GM12878 (cell line): ENCODE data around the gene SEZ6L2. TPM values are rescaled to one million over a fixed set of nuclear protein-coding genes. Genes with fewer than 3 reads are reported as not detected.

ENCODE experiments used
- CHD1 ChIP-seq: IDR thresholded peaks from 2 replicates; pipeline ENCODE4 v1.6.1; 2012; ENCODE audit warnings: low read depth, low read length, improper control_type of control experiment
- CHD2 ChIP-seq: IDR thresholded peaks from 2 replicates; pipeline ENCODE4 v1.6.1; 2011; ENCODE audit warnings: low read depth, low read length, improper control_type of control experiment, borderline replicate concordance
- IKZF1 ChIP-seq: fragments of 450-650 bp; conservative IDR thresholded peaks from 2 replicates; pipeline ENCODE4 v1.6.1; 2017; ENCODE audit warnings: antibody characterized with exemption, mild to moderate bottlenecking
- NFIC ChIP-seq: IDR thresholded peaks from 2 replicates; pipeline ENCODE4 v1.6.1; 2012; ENCODE audit warnings: low read depth, mild to moderate bottlenecking, inconsistent platforms, low read length, moderate library complexity
- NFYA ChIP-seq: IDR thresholded peaks from 2 replicates; pipeline ENCODE4 v1.6.1; 2011; ENCODE audit warnings: low read depth, mild to moderate bottlenecking, low read length, improper control_type of control experiment, borderline replicate concordance
- SRF ChIP-seq, 2 experiments: IDR thresholded peaks; 2 replicates each; pipeline ENCODE4 v1.6.1; 2011; ENCODE audit warnings: low read depth in 2 of 2, low read length in 2 of 2, mild to moderate bottlenecking in 1 of 2, moderate library complexity in 1 of 2
- polyA plus RNA-seq, 11 experiments: library from polyadenylated mRNA; depleted of rRNA in 4 of 11; unstranded in 6 of 11; stranded (reverse) in 5 of 11; fragments of >200 nt; fragmentation: Nextera tagmentation in 4 of 11; fragmentation: Illumina TruSeq in 1 of 11; extraction: Ambion mirVana in 4 of 11; extraction: Trizol in 1 of 11; gene quantifications; 1 replicate in 1 of 11; 2 replicates in 10 of 11; pipeline versions ENCODE4 v1.2.1 to v1.2.3, GENCODE V29; 2011 to 2016; ENCODE audit warnings: inconsistent platforms in 2 of 11, missing spikeins in 2 of 11, low read depth in 1 of 11
- total RNA-seq, 4 experiments: library from RNA; depleted of rRNA in 3 of 4; stranded (reverse); fragments of >200 nt in 3 of 4; fragmentation: Illumina TruSeq in 1 of 4; extraction: Trizol in 1 of 4; gene quantifications; 2 replicates each; pipeline versions ENCODE4 v1.2.1 to v1.2.3, GENCODE V29; 2013 to 2021
- TF ChIP-seq, protein P1 (sequence below): fragments of 450-650 bp; IDR thresholded peaks from 2 replicates; pipeline ENCODE4 v1.6.1; 2017; ENCODE audit warnings: mild to moderate bottlenecking
- TF ChIP-seq, protein P2 (sequence below): fragments of 450-650 bp; IDR thresholded peaks from 2 replicates; pipeline ENCODE4 v1.6.1; 2017; ENCODE audit warnings: mild to moderate bottlenecking, low read depth, inconsistent platforms; ENCODE audit not compliant: poor library complexity, severe bottlenecking

Gene SEZ6L2
- total and polyA plus RNA-seq, 10 of the 15 experiments (the other 5 are each of a cell fraction or from before 2014, with no cell fraction given), result 0.06 to 0.49 TPM; not detected in 8

DNA sequence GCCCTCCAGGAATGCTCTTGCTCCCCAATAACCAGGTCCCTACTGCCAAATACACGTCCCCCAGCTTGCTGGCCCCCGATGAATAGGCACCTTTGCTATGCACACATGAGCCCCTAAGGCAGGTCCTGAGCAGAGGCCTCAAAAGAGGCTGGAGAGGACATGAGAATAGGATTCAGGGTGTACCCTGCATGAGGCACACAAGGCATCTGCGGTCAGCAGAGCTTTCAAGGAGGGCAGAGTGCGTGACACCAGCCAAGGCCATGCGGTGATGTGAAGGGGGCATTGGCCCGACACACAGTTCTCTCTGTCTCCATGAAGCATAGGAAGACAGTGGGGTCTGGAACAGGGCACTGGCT, 6.9 kb downstream of the SEZ6L2 start (continued):
- TF ChIP-seq, protein P1, sequence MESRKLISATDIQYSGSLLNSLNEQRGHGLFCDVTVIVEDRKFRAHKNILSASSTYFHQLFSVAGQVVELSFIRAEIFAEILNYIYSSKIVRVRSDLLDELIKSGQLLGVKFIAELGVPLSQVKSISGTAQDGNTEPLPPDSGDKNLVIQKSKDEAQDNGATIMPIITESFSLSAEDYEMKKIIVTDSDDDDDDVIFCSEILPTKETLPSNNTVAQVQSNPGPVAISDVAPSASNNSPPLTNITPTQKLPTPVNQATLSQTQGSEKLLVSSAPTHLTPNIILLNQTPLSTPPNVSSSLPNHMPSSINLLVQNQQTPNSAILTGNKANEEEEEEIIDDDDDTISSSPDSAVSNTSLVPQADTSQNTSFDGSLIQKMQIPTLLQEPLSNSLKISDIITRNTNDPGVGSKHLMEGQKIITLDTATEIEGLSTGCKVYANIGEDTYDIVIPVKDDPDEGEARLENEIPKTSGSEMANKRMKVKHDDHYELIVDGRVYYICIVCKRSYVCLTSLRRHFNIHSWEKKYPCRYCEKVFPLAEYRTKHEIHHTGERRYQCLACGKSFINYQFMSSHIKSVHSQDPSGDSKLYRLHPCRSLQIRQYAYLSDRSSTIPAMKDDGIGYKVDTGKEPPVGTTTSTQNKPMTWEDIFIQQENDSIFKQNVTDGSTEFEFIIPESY, result no peak
- no peak for TF ChIP-seq CHD1
- TF ChIP-seq, protein P2, sequence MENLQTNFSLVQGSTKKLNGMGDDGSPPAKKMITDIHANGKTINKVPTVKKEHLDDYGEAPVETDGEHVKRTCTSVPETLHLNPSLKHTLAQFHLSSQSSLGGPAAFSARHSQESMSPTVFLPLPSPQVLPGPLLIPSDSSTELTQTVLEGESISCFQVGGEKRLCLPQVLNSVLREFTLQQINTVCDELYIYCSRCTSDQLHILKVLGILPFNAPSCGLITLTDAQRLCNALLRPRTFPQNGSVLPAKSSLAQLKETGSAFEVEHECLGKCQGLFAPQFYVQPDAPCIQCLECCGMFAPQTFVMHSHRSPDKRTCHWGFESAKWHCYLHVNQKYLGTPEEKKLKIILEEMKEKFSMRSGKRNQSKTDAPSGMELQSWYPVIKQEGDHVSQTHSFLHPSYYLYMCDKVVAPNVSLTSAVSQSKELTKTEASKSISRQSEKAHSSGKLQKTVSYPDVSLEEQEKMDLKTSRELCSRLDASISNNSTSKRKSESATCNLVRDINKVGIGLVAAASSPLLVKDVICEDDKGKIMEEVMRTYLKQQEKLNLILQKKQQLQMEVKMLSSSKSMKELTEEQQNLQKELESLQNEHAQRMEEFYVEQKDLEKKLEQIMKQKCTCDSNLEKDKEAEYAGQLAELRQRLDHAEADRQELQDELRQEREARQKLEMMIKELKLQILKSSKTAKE, result no peak
- no peak for TF ChIP-seq CHD2
- no peak for TF ChIP-seq NFYA
- TF ChIP-seq SRF (IDR thresholded peaks at IDR 0.05; ENCODE audit: low read depth in 2 of 2, low read length in 2 of 2), result no peak
- TF ChIP-seq IKZF1, result no peak
- no peak for TF ChIP-seq NFIC
